Measurements from ENCODE around the gene DISP3.

The DISP3 gene

GRCh38 chr1:11488966-11489625 is 10.1 kb downstream of the DISP3 start:
- DNase-seq, result no peak

- no peak for DNase-seq
Observed at GRCh38 chr1:11492235-11492634, 13.3 kb downstream of the DISP3 start.

GRCh38 chr1:11493972-11494655 is 15.2 kb downstream of the DISP3 start:
- no peak for DNase-seq

GRCh38 chr1:11494771-11495170 is 15.8 kb downstream of the DISP3 start:
- DNase-seq, result no peak

DNA sequence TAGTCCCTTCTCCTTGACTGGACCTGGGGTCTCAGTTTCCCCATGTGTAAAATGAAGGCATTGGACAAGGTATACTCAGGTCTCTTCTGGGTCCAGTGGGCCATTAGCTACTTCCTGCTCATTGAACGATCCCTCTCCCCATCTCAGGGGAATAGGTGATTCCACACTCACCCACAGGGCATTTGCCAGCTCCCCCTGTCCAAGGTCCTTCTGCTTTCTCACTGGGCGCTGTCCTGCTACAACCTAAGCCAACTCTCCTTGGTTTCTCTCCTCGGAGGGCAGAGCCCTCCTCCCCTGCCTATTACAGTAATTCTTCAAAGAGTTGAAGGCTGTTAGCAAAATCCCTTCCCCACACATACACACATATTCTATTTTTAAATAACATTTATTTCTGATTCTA is 16.6 kb downstream of the DISP3 start:
- DNase-seq, result no peak

DNA sequence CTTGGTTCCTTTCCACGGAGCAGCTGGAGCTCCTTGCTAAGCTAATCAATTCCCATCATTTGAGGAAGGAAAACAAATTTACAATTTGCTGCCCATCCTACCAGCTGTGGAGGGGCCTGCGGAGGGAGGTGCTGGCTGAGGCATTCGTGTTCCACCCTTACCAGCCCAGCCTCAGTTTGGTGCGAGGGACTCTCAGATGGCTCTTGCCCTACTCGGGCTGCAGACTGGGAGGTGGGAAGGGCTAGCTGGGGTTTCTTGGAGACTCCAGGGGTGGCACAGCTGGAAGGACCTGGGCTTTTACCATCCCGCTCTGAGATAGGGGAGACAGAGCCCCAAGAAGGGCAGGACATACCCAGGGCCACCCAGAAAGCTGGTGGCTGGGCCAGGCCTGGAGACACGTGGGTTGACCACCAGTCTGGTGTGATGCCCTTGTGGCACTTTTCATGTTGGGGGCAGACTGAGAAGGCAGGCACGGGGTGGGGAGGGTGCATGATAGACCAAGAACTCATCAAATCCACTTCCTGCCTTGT is 17.7 kb downstream of the DISP3 start:
- no peak for DNase-seq

DNA sequence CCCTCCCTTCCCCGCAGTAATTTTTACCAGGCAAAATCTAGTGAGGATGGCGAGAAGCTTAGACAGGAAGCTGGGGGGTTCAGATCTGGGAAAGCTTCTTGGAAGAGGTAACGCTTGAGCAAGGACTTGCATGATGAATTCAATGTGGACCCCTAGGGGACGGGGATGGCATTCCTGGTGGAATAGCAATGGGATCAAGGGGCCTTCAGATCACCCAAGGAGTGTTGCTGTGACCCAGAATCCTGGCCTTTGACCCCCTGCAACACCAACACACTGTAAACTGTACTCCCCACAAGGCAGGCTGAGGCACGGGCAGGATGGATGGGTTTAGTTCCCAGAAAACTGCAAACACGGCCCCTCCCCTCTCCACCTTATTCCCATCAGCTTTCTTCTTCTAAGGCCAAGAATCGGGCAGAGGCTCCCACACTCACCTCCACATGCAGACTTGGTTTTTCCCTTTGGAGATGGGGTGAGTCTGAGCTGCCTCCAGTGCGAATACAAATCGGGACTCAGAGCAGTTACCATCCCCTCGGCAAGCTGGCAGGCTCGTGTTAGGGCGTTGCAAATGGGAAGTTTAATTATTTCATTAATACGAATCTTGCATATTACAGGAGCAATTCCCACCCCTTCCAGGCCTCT is 20.1 kb downstream of the DISP3 start:
- no peak for DNase-seq

GRCh38 chr1:11499601-11500331 is 20.8 kb downstream of the DISP3 start:
- DNase-seq, result no peak

GRCh38 chr1:11500881-11501280 is 21.9 kb downstream of the DISP3 start:
- DNase-seq, result no peak

- DNase-seq, result no peak
Observed at GRCh38 chr1:11501491-11501897, 22.5 kb downstream of the DISP3 start.

DNA sequence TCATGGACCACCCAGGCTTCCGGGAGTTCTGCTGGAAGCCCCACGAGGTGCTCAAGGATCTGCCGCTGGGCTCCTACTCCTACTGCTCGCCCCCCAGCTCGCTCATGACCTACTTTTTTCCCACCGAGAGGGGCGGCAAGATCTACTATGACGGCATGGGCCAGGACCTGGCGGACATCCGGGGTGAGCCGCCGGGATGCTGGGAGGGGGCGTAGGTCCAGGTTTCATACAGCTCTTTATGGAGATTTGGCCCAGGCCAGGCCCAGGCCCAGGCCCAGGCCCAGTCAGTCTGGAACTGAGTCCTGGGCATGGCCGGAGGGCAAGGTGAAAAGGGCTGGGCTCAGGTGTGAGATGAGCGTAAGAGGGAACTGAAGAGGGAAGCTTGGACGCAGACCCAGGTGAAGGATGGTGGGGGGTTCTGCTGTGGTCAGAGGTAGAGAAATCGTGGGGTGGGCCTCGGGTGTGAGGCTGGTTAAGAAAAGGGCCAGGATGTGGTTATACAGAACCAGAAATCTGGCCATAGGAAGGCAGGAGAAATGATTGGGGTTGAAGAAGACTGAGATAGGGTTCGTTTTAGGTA is 23.0 kb downstream of the DISP3 start:
- DNase-seq, result no peak

- no peak for DNase-seq
Observed at GRCh38 chr1:11502516-11502915, 23.6 kb downstream of the DISP3 start.

- DNase-seq, result no peak
Observed at GRCh38 chr1:11504599-11504998, 25.6 kb downstream of the DISP3 start.

DNA sequence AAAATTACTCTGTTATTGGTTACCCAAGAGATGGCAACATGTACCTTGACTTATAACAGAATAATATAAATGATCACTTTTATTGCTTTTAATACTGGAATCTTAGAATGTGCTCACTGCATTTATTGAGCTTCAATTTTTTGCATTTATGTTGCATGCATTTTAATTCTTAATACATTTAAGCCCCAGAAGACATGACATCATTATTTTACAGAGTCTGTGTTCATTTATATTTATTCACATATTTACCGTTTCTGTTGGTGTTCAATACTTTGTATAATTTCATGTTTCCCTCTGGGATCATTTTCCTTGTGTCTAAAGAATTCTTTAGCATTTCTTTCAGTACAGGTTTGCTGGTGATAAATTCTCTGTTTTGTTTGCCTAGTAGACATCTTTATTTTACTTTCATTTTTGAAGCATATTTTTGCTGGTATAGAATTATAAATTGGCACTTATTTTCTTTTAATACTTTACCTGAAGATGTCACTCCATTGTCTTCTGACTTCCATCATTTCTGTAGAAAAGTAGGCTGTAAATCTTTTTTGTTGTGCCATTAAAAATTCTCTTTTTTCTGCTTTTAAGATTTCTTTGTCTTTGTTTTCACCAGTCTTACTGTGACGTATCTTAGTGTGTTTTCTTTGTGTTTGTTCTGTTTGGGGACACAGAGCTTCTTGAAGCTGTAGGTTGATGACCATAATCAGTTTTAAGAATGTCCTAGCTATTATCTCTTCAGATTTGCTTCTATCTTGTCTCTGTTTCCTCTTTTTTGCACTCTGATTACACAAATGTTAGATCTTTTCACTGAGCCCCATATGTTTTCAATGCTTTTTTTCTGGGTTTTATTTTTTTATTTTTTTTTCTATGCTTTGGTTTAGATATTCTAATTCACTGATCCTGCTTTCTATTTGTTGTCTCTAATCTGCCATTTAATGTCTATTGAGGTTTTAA is 26.9 kb downstream of the DISP3 start:
- DNase-seq, result no peak

- DNase-seq, result no peak
Observed at GRCh38 chr1:11507309-11507708, 28.4 kb downstream of the DISP3 start.

DNA sequence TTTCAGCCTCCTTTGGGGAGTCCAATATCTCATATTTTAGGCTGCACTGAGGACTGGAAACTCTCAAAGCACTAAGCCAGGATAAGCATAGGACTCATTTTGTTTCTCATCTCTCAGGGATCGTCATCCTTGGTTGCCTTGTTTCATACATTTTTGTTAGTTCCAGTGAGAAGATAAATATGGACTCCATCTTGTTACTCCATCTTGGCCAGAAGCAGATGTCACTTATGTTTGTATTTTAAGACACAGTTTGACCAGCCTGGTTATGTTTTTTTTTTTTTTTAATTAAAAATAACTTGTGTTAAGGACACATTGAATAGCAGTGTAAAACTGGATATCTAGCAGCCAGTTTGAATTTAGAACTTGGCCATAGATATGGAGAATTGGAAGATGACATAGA is 34.7 kb downstream of the DISP3 start:
- no peak for DNase-seq

DNA sequence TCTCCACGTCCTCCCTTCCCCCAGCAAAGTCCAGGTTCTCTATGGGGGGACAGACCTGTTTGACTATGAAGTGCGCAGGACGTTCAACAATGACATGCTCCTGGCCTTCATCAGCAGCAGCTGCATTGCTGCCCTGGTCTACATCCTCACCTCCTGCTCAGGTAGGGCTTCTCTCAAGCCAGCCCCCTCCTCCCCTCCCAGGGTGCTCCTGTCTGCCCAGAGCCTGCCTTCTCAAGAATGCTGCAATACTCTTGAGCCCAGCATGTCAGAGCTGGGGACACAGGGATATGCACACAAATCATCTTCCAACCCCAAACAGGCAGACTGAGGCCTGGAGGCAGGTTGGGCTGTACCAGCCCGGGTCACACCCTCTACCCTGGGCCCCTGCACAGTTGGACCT is 35.4 kb downstream of the DISP3 start:
- no peak for DNase-seq

DNA sequence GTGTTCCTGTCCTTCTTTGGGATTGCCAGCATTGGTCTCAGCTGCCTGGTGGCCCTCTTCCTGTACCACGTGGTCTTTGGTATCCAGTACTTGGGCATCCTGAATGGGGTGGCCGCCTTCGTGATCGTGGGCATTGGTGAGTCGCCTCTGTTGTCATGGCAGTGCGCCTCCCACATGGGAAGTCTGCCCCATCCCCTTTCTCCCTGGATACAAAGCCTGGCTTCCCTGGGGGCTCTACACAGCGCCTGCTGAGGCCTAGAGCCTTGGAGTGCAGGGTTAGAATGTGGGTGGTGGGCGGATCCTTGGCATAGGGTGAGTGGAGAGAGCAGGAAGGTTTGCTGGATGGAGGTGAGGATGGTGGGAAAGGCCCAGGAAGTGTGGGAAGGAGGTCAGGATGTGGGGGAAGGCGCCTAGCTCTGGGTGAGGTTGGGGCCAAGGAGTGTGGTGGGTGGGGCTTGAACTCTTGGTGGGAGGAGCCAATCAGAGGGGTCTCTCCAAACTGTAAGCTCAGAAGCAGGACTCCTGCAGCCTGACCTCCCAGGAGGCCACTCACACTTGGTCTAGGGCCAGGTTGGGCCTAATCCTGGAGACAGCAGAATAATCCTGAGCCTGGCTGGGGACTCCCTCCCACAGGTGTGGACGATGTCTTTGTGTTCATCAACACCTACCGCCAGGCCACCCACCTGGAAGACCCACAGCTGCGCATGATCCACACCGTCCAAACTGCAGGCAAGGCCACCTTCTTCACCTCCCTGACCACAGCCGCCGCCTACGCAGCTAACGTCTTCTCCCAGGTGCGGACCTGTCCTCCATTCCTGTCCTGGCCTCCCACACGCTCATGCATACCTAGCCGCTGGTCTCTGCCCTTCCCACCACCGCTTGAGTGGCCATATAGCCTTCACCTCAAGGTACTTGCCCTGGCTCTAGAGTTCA is 36.7 kb downstream of the DISP3 start:
- no peak for DNase-seq

DNA sequence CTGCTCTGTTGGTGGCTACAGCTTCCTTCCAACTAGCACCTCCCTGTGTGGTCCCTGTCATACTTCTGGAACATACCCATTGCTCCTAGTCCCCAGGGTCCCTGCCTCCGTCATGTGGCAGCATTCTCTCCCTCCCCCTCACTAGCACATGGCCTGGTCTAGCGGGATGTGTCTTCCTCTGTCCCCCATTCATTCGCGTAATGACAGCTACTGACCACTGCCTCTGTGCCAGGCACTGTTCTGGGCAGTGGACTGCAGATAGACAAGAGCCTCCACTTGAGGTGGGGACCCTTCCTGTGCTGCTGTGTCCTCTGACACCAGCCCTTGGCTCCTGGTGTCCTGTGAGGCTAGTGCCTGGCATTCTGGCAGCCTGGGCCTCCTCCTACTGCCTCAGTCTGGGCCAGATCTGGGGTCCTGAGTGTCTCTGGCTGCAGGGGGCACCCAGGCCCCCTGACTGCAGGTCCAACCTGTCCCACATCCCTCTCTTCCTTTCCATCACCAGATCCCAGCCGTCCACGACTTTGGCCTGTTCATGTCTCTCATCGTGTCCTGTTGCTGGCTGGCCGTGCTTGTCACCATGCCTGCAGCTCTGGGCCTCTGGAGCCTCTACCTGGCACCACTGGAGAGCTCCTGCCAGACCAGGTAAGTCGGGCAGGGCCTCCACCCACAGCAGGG is 38.1 kb downstream of the DISP3 start:
- no peak for DNase-seq
